Stimulated activated CD8-positive, alpha-beta memory T cell treated with anti-CD3 and anti-CD28 coated beads, Interleukin-15, amount 100 ng/mL, for 4 hours (primary cell): ENCODE measurements around the gene MKRN2.
"Not testable (repeated sequence)": the region's sequence is repeated elsewhere in the genome, so short reads cannot be mapped to it uniquely, and the experiment has no call there.

Experiments used
- DNase-seq, 2 donors: peaks; one replicate each; pipeline ENCODE4 v3.0.0-alpha.2; 2020; ENCODE audit warnings: low read depth in 2 of 2

Gene MKRN2

GRCh38 chr3:12556690-12557472 is at the start of gene MKRN2:
Gene MKRN2, plus strand, starts transcription at chr3:12557087. Its CDS starts 64 bp downstream, at chr3:12557151.
- peak; percentile 65 to 77 for DNase-seq

- no peak for DNase-seq
These were observed 49.2 kb upstream of the MKRN2 start for GRCh38 chr3:12507591-12508281.

- no peak for DNase-seq
These were observed 48.6 kb upstream of the MKRN2 start for GRCh38 chr3:12508291-12508700.

GRCh38 chr3:12509466-12509865 is 47.4 kb upstream of the MKRN2 start:
- DNase-seq: no peak

- no peak for DNase-seq
These were observed 44.3 kb upstream of the MKRN2 start for GRCh38 chr3:12512534-12513118.

GRCh38 chr3:12513694-12514446 is 43.0 kb upstream of the MKRN2 start:
- no peak for DNase-seq

- no peak for DNase-seq
These were observed 41.3 kb upstream of the MKRN2 start for GRCh38 chr3:12515631-12516030.

- no peak for DNase-seq
These were observed 40.0 kb upstream of the MKRN2 start for GRCh38 chr3:12516873-12517272.

GRCh38 chr3:12518261-12519028 is 38.4 kb upstream of the MKRN2 start:
- no peak for DNase-seq

- DNase-seq: no peak
These were observed 35.9 kb upstream of the MKRN2 start for GRCh38 chr3:12521010-12521409.

GRCh38 chr3:12522721-12523120 is 34.2 kb upstream of the MKRN2 start:
- DNase-seq: no peak

- DNase-seq: no peak
These were observed 29.1 kb upstream of the MKRN2 start for GRCh38 chr3:12527757-12528143.

- DNase-seq: no peak
These were observed 24.7 kb upstream of the MKRN2 start for GRCh38 chr3:12532182-12532581.

GRCh38 chr3:12536423-12536822 is 20.5 kb upstream of the MKRN2 start:
- DNase-seq: no peak

GRCh38 chr3:12541625-12542024 is 15.3 kb upstream of the MKRN2 start:
- no peak for DNase-seq

GRCh38 chr3:12543497-12543896 is 13.4 kb upstream of the MKRN2 start:
- not testable (repeated sequence) for DNase-seq

- DNase-seq: no peak
These were observed 12.0 kb upstream of the MKRN2 start for GRCh38 chr3:12544652-12545472.

GRCh38 chr3:12545473-12545791 is 11.5 kb upstream of the MKRN2 start, which contains the start of gene MKRN2OS:
Gene MKRN2OS, minus strand, starts transcription at chr3:12545499. Its CDS starts 35 bp downstream, at chr3:12545464.
- DNase-seq: no peak

- DNase-seq: no peak
These were observed 6.7 kb upstream of the MKRN2 start for GRCh38 chr3:12549971-12550760.

GRCh38 chr3:12553921-12554391 is 2.9 kb upstream of the MKRN2 start:
- no peak for DNase-seq
